IPS DF 4.7 (cell line): ENCODE results near the gene CTSV.
"Not testable (repeated sequence)": the region's sequence is repeated elsewhere in the genome, so short reads cannot be mapped to it uniquely, and the experiment has no call there.

Experiments
- DNase-seq: peaks from one replicate; pipeline ENCODE4 v3.0.0-alpha.2; 2013; ENCODE audit warnings: low spot score; ENCODE audit errors: extremely low read depth

CTSV gene

GRCh38 chr9:97041898-97042297 lies 3.0 kb upstream of the CTSV start:
- DNase-seq = no peak

GRCh38 chr9:97039514-97039860 lies 545 bp upstream of the CTSV start:
- DNase-seq = no peak

GRCh38 chr9:97023505-97023904 lies 15.4 kb downstream of the CTSV start:
- DNase-seq = not testable (repeated sequence)

- not testable (repeated sequence) for DNase-seq
These were observed 25.5 kb downstream of the CTSV start for GRCh38 chr9:97013151-97014132.

- not testable (repeated sequence) for DNase-seq
These were observed 26.3 kb downstream of the CTSV start for GRCh38 chr9:97012617-97013016.

GRCh38 chr9:97002195-97002594 lies 36.7 kb downstream of the CTSV start:
- not testable (repeated sequence) for DNase-seq

GRCh38 chr9:97001338-97001737 lies 37.6 kb downstream of the CTSV start:
- DNase-seq = not testable (repeated sequence)

GRCh38 chr9:97000139-97000787 lies 38.7 kb downstream of the CTSV start:
- DNase-seq = not testable (repeated sequence)

GRCh38 chr9:96999733-97000132 lies 39.2 kb downstream of the CTSV start:
- not testable (repeated sequence) for DNase-seq

GRCh38 chr9:96997009-96997701 lies 41.8 kb downstream of the CTSV start:
- not testable (repeated sequence) for DNase-seq

GRCh38 chr9:96994531-96995016 lies 44.4 kb downstream of the CTSV start:
- not testable (repeated sequence) for DNase-seq

GRCh38 chr9:96992303-96992702 lies 46.6 kb downstream of the CTSV start:
- not testable (repeated sequence) for DNase-seq

GRCh38 chr9:96989747-96990318 lies 49.1 kb downstream of the CTSV start:
- not testable (repeated sequence) for DNase-seq

GRCh38 chr9:96984887-96985286 lies 54.1 kb downstream of the CTSV start:
- not testable (repeated sequence) for DNase-seq

- not testable (repeated sequence) for DNase-seq
These were observed 54.8 kb downstream of the CTSV start for GRCh38 chr9:96984139-96984538.

GRCh38 chr9:96983496-96984122 lies 55.3 kb downstream of the CTSV start:
- not testable (repeated sequence) for DNase-seq
